D341Med (cell line): ENCODE results near the gene TLCD2.
"Not testable (repeated sequence)": the region's sequence is repeated elsewhere in the genome, so short reads cannot be mapped to it uniquely, and the experiment has no call there.

Source experiments
- DNase-seq: peaks from one replicate; pipeline ENCODE4 v3.0.0; 2012; ENCODE audit warnings: low spot score

Gene TLCD2

GRCh38 chr17:1709971-1710806 lies at the start of gene TLCD2:
TLCD2 (minus strand) TSS chr17:1710377; CDS start chr17:1710242, 135 bp downstream.
- DNase-seq, result peak; percentile 72

DNA sequence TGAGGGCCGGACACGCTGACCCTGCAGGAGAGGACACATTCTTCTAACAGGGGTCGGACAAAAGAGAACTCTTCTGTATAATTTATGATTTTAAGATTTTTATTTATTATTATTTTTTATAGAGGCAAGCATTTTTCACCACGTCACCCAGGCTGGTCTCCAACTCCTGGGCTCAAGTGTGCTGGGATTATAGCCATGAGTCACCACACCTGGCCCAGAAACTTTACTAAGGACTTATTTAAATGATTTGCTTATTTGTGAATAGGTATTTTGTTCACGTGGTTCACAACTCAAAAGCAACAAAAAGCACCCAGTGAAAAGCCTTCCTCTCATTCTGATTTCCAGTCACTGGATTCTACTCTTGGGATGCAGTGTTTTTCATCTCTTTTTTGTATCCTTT lies 49.4 kb upstream of the TLCD2 start:
- DNase-seq, result no peak

- no peak for DNase-seq
Observed at GRCh38 chr17:1758807-1759206, 48.6 kb upstream of the TLCD2 start.

DNA sequence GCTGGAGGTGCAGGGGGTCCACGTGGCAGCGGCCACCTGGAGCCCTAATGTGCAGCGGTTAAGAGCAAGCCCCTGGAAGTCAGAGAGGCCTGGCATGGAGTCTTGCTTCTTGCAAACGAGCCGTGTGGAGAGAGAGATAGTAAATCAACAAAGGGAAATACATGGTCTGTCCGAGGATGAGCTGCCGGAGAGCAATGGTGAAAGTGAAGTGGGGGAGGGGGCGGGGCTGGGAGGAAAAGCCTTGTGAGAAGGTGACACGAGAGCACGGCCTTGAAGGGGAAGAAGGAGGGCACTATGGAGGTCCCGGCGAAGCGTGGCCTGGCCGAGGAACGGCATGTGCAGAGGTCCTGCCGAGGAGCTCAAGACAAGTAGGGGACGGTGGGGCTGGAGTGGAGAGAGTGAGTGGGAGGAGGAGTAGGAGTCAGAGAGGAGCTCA lies 45.7 kb upstream of the TLCD2 start:
- no peak for DNase-seq

GRCh38 chr17:1755252-1755826 lies 45.2 kb upstream of the TLCD2 start:
- DNase-seq, result no peak

- DNase-seq, result no peak
Observed at GRCh38 chr17:1754430-1755112, 44.4 kb upstream of the TLCD2 start.

GRCh38 chr17:1753767-1754429 lies 43.7 kb upstream of the TLCD2 start:
- DNase-seq, result no peak

- no peak for DNase-seq
Observed at GRCh38 chr17:1752425-1753262, 42.5 kb upstream of the TLCD2 start.

GRCh38 chr17:1750628-1751027 lies 40.5 kb upstream of the TLCD2 start:
- no peak for DNase-seq

DNA sequence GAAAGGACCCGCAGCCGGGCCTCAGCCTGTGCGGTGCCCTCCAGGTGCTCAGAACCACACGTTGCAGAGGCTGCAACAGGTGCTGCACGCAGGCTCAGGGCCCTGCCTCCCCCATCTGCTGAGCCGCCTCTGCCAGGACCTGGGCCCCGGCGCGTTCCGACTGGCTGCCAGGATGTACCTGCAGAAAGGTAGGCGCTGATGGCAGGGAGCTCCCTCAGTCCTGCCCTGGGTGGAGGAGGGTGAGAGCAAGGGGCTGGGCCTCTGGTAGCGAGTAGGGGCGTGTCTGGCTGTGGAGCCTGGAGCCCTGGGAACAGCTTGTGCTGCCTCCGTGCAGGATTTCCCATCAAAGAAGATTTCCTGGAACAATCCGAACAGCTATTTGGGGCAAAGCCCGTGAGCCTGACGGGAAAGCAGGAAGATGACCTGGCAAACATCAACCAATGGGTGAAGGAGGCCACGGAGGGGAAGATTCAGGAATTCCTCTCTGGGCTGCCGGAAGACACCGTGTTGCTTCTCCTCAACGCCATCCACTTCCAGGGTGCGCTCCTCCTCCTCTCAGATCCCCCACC lies 36.9 kb upstream of the TLCD2 start:
- DNase-seq, result no peak

DNA sequence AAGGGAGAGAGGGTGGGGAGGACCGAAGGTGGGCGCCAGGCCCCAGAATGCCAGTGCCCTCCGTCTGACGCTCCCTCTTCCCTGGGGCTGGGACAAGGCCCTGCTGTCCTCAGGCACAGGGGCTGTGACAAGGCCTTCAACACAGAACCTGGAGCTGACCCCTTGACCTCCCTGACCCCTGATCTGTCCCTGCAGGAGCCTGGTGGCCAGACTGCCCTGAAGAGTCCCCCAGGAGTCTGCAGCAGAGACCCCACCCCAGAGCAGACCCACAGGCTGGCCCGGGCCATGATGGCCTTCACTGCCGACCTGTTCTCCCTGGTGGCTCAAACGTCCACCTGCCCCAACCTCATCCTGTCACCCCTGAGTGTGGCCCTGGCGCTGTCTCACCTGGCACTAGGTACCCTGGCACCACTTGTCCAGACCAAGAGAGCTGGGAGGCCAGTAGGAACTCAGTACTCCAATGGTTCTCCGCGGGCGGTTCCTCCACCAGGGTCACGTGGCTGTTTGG lies 35.4 kb upstream of the TLCD2 start:
- DNase-seq, result no peak

- DNase-seq, result no peak
Observed at GRCh38 chr17:1744551-1745512, 34.7 kb upstream of the TLCD2 start.

- no peak for DNase-seq
Observed at GRCh38 chr17:1743088-1743439, 32.9 kb upstream of the TLCD2 start.

DNA sequence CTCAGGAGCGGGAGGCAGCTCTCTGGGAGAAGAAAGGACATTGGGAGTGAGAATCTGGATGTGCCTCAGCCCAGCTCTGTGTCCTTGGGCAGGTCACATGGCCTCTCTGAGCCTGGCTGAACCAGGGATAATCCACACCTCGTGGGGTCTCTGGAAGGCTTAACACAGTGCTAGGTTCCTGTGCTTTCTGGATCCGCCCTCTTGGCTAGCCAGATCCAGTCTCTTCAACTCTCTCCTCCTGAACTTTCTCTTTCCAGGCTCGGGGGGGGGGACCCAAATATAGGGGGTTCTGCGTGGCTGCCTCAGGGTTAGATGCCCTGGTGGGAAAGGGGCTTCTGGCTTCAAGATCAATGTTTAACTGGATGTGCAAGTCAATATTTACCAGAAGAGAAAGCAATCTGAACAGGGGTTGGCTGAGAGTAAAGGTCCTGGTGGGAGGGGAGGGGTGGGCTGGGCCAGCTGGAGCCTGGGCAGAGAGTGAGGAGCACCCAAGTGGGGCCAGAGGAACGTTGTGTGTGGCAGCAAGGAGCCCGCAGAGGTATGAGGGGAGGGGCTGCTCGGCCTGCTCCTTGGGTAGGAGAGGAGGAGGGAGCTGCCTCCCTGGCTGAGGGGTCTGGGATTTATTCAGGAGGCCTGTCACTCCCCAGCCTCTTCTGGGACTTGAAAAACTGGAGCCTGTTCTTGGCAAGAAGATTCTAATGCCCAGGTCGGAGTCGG lies 32.4 kb upstream of the TLCD2 start, which contains the start of gene SERPINF2:
SERPINF2 (plus strand) TSS at position 501 of the 717 bp plus-strand sequence. CDS start 2,125 bp downstream, outside the sequence.
- DNase-seq, result no peak

DNA sequence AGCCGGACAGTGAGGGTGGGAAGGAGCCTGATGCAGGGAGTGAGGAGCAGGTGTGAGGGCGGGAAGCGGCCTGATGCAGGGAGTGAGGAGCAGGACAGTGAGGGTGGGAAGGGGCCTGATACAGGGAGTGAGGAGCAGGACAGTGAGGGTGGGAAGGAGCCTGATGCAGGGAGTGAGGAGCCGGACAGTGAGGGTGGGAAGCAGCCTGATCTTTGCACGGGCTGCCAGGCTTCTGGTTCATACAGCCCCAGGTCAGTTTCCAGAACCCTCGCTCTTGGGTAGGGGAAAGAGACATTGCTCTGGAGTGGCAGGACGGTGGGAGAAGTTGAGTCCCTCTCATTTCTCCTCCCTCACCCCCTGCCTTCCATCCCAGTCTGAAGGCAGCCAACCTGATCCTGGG lies 31.7 kb upstream of the TLCD2 start:
- DNase-seq, result not testable (repeated sequence)

- DNase-seq, result no peak
Observed at GRCh38 chr17:1737531-1738291, 27.5 kb upstream of the TLCD2 start.

GRCh38 chr17:1736348-1737281 lies 26.4 kb upstream of the TLCD2 start:
- no peak for DNase-seq
